Mesodermal cell (in vitro differentiated cells): ENCODE results near the gene ACBD3.
A peak's percentile ranks its signal among the peaks of the same experiment; 100 is the strongest.

ENCODE experiments used
- H3K27ac ChIP-seq: 2 replicates; pipeline ENCODE4 v1.7.0; 2013; ENCODE audit warnings: mild to moderate bottlenecking, low read depth, low read length, moderate library complexity; ENCODE audit not compliant: severe bottlenecking
- H3K36me3 ChIP-seq: 2 replicates; pipeline ENCODE4 v1.7.1; 2013; ENCODE audit warnings: mild to moderate bottlenecking, low read length, moderate library complexity; ENCODE audit not compliant: control insufficient read depth, insufficient read depth
- H3K4me1 ChIP-seq: one replicate; pipeline ENCODE4 v1.7.1; 2013; ENCODE audit warnings: mild to moderate bottlenecking, low read length; ENCODE audit not compliant: insufficient read depth, control insufficient read depth, poor library complexity, severe bottlenecking
- H3K4me3 ChIP-seq: 2 replicates; pipeline ENCODE4 v1.7.0; 2013; ENCODE audit warnings: low read length, control low read depth, mild to moderate bottlenecking; ENCODE audit not compliant: insufficient read depth, poor library complexity, severe bottlenecking; ENCODE audit errors: extremely low read depth
- H3K9me3 ChIP-seq: 2 replicates; pipeline ENCODE4 v1.7.1; 2013; ENCODE audit warnings: mild to moderate bottlenecking, low read length, moderate library complexity; ENCODE audit not compliant: control insufficient read depth
- WGBS, 2 experiments: methylation state at CpG; one replicate each; pipeline ENCODE4 v1.1.5; 2013; ENCODE audit warnings: missing lambda C conversion rate in 2 of 2; ENCODE audit not compliant: insufficient coverage in 2 of 2; 5-methylcytosine and 5-hydroxymethylcytosine counted together

Gene ACBD3

GRCh38 chr1:226201029-226201593 is 14.6 kb upstream of the ACBD3 start:
- 75% methylated on average over 4 of the region's 5 CpGs; no CpG with 5 or more reads in 1 of the 2 experiments for WGBS, 2 experiments
- Histone ChIP-seq H3K27ac (no peak overlapping the region), H3K4me1 (no peaks in the 10 kb centered on the region), H3K9me3 (no peaks in the 10 kb centered on the region), H3K36me3 (no peaks in the 10 kb centered on the region), H3K4me3 (no peak overlapping the region)

DNA sequence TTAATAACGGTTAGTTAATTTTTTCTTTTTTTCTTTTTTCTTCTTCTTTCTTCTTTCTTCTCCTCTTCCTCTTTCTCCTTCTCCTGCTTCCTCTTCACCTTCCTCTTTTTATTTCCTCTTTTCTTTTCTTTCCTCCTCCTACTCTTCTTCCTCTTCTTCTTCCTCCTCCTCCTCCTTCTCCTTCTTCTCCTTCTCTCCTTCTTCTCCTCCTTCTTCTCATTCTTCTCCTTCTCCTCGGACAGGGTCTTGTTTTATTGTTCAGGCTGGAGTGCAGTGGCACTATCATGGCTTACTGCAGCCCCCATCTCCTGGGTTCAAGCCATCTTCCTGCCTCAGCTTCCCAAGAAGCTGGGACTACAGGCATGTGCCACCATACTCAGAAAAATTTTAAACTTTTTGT is 13.4 kb upstream of the ACBD3 start:
- Histone ChIP-seq H3K36me3 (no peaks in the 10 kb centered on the region), H3K27ac (no peak overlapping the region), H3K4me1 (no peaks in the 10 kb centered on the region), H3K9me3 (no peaks in the 10 kb centered on the region), H3K4me3 (no peak overlapping the region)
- WGBS, 2 experiments, result 88 to 90% methylated on average over 1 to 2 of the region's 2 CpGs

GRCh38 chr1:226195144-226195543 is 8.6 kb upstream of the ACBD3 start:
- Histone ChIP-seq H3K4me3 (no peak overlapping the region), H3K9me3 (no peaks in the 10 kb centered on the region), H3K27ac (no peak overlapping the region), H3K4me1 (no peaks in the 10 kb centered on the region), H3K36me3 (no peaks in the 10 kb centered on the region)
- WGBS, 2 experiments, result 86 to 100% methylated on average over 1 of the region's 1 CpG

DNA sequence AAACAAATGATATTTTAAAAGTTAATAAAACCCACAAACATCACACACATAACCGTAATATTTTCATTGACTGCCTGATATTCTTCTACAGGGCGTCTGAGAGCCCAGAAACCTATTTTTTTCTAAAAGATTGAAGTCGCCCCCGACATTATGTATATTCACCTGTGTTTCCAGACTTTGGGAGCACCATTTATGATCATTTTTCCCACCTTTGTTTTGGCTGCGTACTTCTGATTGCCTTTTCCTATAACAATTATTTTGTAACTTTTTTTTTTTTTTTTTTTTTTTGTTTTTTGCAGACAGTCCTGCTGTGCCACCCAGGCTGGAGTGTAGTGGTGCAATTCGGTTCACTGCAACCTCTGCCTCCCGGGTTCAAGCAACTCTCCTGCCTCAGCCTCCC is 839 bp upstream of the ACBD3 start:
- Histone ChIP-seq H3K4me1 (peaks cover 9% of the 10 kb centered on the region), H3K4me3 (peak overlapping the region; percentile 83), H3K36me3 (peaks cover 6% of the 10 kb centered on the region), H3K9me3 (no peaks in the 10 kb centered on the region), H3K27ac (no peak overlapping the region)
- WGBS, 2 experiments, result 93 to 96% methylated on average over 4 to 5 of the region's 7 CpGs

- no peaks in the 10 kb centered on the region for H3K9me3 ChIP-seq
- H3K4me1 ChIP-seq, result peaks cover 13% of the 10 kb centered on the region
- H3K4me3 ChIP-seq, result peak overlapping the region; percentile 83
- H3K27ac ChIP-seq, result peak overlapping the region; percentile 93
- 0 to 15% methylated on average over 6 to 10 of the region's 10 CpGs for WGBS, 2 experiments
- peaks cover 9% of the 10 kb centered on the region for H3K36me3 ChIP-seq
These were observed 430 bp upstream of the ACBD3 start for GRCh38 chr1:226187019-226187322.

DNA sequence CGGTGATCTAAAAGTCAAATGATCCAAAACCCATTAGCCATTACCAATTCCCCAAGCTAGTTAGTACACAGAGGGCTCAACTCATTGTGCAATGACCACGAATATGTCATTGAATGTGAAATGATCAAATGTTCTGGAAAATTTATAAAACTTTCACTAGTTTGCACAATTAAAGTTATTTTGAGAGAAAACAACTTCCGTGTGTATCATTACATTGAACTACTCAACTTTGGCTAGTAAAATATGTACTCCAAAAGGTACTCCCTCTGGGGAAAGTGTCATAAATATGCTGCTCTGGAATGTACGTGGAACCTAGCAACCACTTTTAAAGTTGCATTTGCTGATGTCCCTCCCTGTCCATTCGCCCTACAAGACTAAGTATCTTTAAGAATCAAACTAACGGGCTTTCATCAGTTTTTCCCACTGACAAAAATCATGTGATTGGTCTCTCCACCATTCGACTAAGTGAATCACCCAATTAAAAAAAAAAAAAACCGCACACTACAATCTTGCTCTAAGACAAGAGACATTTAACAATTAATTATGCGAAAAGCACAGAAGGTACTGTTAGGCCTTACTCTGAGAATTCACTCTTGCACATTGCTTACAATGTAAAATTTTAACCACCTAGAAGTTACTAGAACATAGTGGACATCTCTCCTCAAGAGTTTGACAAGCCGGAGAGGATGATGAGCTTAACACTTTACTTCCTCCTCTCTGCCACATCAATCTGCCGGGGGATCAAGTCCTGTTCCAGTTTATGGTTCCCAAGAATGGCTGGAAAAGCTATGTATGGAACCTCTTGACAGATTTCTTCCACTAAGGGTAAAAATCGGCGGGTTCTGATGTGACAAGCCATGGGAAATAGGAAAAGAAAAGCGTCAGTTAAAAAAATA is 1.2 kb downstream of the ACBD3 start:
- WGBS, 2 experiments, result 80 to 89% methylated on average over 5 to 7 of the region's 14 CpGs
- peaks cover 17% of the 10 kb centered on the region for H3K4me1 ChIP-seq
- peak overlapping the region; percentile 93 for H3K27ac ChIP-seq
- H3K4me3 ChIP-seq, result peak overlapping the region; percentile 83
- peaks cover 24% of the 10 kb centered on the region for H3K36me3 ChIP-seq
- H3K9me3 ChIP-seq, result no peaks in the 10 kb centered on the region

DNA sequence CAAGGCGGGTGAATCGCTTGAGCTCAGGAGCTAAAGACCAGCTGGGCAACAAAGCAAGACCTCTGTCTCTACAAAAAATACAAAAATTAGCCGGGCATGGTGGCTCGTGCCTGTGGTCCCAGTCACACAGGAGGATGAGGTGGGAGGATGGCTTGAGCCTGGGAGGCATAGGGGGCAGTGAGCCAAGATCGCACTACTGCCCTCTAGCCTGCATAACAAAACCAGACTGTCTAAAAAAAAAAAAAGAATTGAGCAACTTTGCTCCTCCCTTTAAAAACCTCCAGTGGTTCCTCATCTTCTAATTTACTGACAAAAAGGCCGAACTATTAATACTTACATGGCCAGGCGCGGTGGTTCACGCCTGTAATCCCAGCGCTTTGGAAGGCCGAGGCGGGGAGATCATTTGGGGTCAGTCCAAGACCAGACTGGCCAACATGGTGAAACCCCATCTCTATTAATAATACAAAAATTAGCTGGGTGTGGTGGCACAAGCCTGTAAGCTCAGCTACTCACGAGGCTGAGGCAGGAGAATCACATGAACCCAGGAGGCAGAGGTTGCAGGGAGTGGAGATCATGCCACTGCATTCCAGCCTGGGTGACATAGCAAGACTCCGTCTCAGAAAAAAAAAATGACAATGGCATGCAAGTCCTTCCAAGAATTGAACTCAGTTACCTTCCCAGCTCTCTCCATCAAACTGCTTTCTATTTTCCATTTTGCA is 4.4 kb downstream of the ACBD3 start:
- Histone ChIP-seq H3K4me3 (no peak overlapping the region), H3K36me3 (peaks cover 53% of the 10 kb centered on the region), H3K9me3 (no peaks in the 10 kb centered on the region)

DNA sequence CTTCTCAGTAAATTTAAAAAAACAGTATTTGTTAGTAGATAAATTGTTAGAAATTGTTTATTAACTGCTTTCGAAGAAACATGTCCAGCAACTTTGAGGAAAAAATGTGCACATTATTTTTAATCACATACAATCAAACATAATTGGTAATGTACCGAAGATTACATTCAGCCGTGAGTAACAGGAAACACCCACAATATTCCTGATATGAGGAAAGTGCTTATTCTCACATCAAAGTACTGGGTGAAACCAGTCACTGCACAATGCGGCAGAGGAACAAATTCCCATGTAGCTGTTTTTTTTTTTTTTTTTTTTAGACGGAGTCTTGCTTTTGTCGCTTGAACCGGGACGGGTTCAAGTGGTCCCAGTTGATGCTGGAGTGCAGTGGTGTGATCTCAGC is 9.7 kb downstream of the ACBD3 start:
- peaks cover 3% of the 10 kb centered on the region for H3K4me1 ChIP-seq
- H3K27ac ChIP-seq, result no peak overlapping the region
- H3K36me3 ChIP-seq, result peaks cover 61% of the 10 kb centered on the region
- WGBS, 2 experiments, result 86 to 100% methylated on average over 3 to 4 of the region's 8 CpGs
- H3K4me3 ChIP-seq, result no peak overlapping the region
- no peaks in the 10 kb centered on the region for H3K9me3 ChIP-seq

More for the DNA sequence above, 4.4 kb downstream of the ACBD3 start:
- 80 to 88% methylated on average over 8 of the region's 14 CpGs for WGBS, 2 experiments
- peak overlapping the region; percentile 8 for H3K27ac ChIP-seq
- peaks cover 17% of the 10 kb centered on the region for H3K4me1 ChIP-seq

DNA sequence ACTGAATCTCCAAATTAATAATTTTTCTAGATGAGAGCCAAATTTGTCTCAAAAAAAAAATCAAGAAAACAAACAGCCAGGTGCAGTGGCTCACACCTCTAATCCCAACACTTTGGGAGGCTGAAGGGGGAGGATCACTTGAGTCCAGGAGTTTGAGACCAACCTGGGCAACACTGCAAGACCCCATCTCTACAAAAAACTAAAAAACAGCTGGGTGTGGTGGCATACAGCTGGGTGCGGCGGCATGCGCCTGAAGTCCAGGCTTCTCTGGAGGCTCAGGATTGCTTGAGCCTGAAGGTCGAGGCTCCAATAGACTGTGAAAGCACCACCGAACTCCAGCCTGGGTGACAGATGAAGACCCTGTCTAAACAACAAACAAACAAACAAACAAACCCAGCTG is 14.0 kb downstream of the ACBD3 start:
- Histone ChIP-seq H3K36me3 (peaks cover 36% of the 10 kb centered on the region), H3K4me1 (no peaks in the 10 kb centered on the region)
- 95 to 97% methylated on average over 3 to 4 of the region's 5 CpGs for WGBS, 2 experiments

GRCh38 chr1:226166341-226166740 is 20.2 kb downstream of the ACBD3 start:
- no peaks in the 10 kb centered on the region for H3K9me3 ChIP-seq
- no peak overlapping the region for H3K27ac ChIP-seq
- 97 to 100% methylated on average over 4 to 9 of the region's 9 CpGs for WGBS, 2 experiments
- peaks cover 64% of the 10 kb centered on the region for H3K36me3 ChIP-seq
- H3K4me3 ChIP-seq, result no peak overlapping the region
- H3K4me1 ChIP-seq, result no peaks in the 10 kb centered on the region

More for the DNA sequence above, 14.0 kb downstream of the ACBD3 start:
- H3K9me3 ChIP-seq, result no peaks in the 10 kb centered on the region
- no peak overlapping the region for H3K27ac ChIP-seq
- no peak overlapping the region for H3K4me3 ChIP-seq
